HG03103 (cell line): ENCODE data around the gene SLC8A2.

Experiments used
- ATAC-seq: cut with Tn5 transposase; IDR thresholded peaks from one replicate; pipeline ENCODE4 v1.9.1; 2021; ENCODE audit warnings: low read depth; ENCODE audit not compliant: unreplicated experiment

SLC8A2 gene

DNA sequence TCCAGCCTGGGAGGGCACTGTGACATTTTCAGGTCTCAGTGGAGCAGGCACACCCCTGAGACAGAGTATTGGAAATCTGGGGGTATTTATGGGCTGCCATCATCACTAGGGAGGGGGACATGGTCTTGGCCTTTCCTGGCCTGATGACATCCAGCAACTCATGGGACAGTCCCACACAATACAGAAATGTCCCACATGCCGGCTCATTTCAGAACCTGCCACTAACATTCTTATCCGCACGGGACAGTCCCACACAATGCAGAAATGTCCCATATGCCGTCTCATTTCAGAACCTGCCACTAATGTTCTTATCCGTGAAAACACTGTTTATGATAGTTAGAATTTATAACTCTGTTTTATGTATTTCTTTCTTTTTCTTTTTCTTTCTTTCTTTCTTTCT lies 9.8 kb downstream of the SLC8A2 start:
- no peak for ATAC-seq

DNA sequence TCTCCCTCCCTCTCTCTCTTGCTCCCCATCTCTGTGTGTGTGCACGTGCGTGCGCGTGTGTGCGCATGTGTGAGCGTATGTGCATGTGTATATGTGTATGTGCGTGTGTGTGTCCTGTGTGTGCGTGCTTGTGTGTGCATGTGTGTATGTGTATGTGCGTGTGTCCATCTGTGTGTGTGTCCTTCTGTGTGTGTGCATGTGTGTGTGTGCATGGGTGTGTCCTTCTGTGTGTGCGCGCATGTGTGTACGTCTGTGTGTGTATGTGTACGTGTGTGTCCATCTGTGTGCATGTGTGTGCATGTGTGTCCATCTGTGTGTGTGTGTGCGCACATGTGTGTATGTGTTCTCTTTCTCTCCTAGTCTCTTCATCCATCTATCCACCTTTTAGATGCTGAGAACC lies 12.2 kb downstream of the SLC8A2 start:
- no peak for ATAC-seq

DNA sequence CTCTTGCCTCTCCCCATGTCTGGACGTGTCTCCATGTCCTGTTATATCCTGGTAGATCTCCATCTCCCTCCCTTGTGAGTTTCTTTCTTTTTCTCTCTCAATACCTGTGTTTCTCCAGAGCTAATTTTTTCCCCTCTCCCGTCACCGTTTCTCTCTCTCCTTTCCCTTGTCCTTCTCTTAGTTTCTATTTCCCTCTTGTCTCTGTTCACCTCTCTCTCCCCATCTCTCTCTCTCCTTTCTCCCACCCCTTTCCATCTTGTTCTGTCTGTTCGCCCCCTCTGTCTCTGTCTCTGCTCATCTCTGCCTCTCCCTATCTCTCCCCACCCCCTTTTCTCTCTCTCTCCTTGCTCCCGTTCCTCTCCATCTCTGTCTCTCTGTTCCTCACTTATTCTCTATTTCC lies 13.0 kb downstream of the SLC8A2 start:
- no peak for ATAC-seq

DNA sequence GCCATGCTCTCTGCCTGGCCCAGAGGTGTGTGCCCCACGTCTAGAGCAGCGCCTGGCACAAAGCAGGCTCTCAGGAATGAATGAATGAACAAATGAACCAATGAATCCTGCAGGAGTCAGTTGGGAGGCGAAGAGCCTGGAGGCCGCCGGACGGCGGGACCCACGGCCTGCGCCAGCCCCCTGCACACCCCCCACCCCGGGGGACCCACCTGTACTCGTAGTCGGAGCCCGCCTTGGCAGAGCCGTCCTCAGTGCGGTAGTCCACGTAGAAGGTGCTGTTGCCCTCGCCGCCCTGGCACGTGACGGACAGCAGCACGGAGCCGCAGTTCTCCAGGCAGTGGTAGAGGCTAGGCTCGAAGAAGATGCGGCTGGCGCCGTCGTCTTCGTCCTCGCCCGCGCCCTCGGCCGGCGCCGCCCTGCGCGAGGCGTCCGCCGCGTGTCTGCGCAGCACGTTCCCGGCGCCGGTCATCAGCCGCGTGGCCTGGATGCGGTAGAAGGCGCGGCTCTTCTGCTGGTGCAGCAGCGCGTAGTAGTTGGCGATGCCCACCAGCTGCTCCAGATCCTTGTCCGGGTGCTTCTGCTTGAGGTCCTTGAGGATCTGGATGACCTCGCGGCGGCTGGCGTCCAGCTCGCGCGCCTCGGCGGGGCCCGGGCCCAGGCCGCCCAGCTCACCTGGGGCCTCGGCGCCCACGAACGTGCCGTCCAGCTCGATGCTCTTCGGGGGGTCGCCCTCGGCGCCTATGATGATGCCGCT lies 14.8 kb downstream of the SLC8A2 start:
- no peak for ATAC-seq

DNA sequence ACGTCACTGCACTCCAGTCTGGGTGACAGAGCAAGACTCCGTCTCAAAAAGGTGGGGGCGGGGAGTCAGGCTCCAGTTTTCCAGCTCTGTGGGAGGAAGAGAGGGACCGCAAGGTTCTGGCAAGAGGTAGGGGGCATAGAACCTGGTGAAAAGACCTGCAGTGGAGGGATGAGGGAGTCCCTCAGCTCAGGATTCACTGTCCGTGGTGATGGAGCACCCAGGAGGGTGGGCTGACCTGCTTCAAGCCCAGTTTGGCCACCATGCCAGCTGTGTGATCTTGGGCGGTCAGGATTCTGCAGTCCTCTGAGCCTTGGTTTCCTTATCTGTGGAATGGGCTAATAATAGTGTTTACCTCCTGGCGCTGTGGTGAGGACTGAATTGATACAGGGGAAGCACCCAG lies 21.2 kb downstream of the SLC8A2 start:
- ATAC-seq: no peak

DNA sequence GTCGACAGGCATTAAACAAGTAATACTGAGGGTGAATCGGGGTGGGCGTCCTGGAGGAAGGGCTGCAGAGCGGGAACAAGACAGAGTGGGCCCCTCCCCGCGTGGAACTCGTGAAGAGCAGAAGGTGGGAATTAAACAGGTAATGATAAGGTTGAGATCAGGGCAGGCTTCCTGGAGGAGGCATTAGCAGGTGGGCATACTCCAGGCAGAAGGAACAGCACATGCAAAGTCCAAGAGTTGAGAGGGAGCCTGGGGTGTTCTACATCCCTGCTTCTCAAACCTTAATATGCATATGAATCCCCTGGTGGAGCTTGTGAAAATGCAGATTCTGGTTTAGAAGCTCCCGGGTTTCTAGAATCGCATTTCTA lies 23.3 kb downstream of the SLC8A2 start:
- ATAC-seq: no peak

DNA sequence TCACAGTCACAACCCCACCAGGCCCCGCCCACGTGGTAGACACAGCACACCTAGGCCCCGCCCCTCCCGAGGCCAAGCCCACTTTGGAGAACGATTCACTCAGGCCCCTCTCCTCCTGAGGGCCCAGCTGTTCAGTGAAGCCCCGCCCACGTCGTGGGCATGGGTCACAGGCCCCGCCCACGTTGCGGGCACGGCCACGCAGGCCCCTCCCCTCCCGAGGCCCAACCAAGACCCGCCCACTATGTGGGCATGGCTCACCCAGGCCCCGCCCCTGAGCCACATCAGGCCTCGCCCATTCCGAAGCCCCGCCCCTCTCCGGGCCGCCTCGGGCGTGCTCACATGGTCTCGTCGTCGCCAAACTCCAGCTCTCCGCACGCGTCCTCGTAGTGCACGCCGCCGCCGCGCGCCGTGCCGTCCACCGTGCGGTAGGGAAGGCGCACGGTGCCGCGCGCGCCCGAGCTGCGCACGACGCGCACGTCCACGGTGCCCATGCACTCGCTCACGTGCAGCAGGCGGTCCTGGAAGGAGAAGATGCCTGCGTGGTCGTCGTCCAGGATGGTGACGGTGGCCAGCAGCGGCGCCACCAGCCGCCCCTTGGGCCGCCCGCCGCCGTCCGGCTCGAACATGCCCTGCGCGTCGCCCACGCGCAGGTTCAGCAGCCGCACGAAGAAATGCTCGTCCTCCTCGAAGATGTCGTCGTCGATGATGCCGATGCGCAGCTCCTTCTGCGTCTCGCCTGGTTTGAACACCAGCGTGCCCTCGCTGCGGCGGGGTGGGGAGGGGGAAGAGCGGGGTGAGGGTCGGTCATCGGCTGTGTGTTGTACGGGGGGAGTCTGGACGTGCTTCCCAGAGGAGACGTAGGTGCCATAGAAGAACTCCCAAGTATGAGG lies 24.0 kb downstream of the SLC8A2 start:
- no peak for ATAC-seq

DNA sequence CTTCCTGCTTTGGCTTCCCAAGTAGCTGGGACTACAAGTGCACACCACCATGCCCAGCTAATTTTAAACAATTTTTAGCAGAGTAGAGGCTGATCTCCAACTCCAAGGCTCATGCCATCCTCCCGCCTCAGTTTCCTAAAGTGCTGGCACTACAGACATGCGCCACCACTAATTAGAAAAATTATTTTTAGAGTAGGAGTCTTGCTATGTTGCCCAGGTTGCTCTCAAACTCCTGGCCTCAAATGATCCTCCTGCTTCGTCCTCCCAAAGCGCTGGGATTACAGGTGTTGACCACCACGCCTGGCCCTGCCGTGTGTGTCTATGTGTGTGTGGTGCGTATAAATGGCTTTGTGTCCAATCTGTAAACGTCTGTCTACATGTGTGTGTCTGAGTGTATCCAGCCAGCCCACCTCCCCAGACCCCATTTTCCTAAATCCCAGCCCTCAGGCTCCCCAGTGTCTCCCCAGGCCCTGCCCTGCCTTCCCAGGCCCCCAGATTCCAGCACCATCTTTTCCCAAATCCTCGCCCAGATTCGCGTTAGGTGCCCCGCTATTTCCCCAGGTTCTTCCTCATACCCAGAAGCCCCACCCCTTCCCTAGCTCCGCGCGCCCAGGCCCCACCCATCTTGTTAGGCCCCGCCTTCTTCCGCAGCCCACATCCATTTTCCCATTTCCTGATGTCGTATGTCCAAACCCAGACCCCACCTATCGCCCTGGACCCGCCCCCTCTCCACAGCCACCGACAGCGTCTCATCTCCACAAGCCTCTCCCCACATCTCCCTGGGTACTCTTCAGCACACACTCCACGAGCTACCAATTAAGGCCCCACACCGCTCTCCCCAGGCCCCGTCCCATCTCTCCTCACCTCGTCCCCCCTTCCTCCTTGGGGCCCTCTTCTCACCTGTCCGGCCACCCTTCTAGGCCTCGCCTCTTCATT lies 24.9 kb downstream of the SLC8A2 start:
- no peak for ATAC-seq

DNA sequence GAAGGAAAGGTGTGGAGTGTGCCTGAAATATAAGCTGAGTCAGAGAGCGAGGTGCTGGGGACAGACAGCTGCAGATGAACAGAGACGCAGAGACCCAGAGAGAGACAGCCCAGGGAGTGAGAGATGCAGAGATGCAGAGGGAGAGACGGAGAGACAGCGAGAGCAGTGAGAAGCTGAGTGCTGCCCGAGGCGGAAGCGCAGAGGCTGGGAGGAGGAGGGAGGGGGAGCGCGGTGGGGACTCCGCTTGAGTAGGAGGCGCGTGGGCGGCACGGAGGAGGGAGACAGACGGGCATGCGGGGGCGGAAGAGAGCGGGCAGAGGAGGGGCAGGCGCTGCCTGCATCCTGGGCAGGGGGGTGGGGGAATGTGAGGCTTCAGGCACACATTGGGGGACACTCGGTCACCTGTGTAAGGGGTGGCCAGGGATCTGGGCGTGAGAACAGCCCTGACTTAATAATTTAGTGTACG lies 25.7 kb downstream of the SLC8A2 start:
- no peak for ATAC-seq

DNA sequence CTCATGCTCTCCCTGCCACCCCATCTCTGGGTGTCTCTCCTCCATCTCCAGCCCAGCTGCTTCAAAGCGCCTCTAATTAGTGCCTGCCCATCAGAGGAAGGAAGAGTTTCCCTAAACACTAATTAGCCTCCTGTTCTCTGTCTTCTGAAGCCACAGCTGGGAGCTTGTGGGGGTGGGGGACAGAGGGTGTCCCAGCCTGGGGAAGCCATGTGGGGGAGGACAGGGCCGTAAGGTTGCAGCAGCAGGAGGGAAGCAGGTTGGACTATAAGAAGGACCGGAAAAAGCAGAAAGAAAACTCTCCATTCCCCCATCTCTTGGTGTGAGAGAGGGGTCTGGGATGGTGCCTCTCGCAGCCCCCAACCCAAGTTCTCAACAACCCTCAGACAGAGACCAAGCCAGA lies 26.2 kb downstream of the SLC8A2 start:
- no peak for ATAC-seq

DNA sequence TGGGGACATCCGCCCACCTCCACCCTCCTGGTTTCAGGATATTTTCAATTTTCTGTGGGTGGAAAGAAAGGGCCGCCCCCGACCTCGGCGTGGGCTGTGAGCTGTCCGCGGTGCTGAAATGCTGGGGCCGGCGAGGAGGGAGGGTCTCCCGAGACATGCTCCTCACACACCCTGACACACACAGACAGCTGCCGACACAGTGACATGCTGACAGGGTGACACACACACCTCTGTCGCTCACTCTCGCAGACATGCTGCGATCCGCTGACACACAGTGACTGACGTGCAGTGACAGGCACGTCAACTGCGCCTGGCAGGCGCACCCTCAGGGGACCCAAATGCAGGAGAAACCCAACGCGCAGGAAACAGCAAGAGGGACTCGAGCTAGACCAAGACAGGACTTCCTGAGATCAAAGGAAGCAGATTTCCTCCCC lies 27.3 kb downstream of the SLC8A2 start:
- no peak for ATAC-seq

DNA sequence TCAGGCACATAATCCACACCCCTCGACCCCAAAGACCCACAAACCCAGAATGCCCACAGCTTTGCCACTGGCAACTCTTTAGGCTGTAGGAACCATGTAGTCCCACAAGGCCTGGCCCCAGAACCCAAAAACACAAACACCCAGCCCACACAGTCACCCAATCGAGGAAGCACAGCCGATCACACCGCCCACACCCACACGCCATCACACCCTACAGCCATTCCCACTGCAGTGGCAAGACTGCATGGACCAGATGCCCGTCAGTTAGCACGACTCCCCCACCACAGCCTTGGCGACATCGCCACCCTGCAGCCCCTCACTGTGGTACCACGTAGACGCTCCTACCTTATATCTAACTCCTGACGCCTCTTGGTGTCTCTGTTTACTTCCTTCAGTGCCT lies 28.4 kb downstream of the SLC8A2 start:
- no peak for ATAC-seq

DNA sequence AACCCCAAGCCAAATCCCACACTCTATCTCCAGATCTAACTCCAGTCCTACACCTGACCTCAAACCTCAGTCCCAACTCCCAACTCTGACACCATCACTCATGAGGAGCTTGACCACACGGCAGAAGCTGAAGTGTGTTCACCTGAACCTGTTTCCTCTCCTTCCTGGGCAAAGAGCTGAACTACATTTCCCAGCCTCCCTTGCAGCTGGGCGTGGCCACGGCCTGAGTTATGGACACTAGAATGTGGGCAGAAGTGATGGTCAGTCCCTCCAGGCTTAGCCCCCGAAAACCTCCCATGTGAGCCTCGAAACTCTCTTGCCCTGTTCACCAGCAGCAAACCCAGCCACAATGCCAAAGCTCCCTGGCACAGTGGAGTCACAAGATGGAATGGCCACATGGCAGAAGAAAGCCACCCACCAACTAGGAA lies 32.9 kb downstream of the SLC8A2 start:
- ATAC-seq: no peak

DNA sequence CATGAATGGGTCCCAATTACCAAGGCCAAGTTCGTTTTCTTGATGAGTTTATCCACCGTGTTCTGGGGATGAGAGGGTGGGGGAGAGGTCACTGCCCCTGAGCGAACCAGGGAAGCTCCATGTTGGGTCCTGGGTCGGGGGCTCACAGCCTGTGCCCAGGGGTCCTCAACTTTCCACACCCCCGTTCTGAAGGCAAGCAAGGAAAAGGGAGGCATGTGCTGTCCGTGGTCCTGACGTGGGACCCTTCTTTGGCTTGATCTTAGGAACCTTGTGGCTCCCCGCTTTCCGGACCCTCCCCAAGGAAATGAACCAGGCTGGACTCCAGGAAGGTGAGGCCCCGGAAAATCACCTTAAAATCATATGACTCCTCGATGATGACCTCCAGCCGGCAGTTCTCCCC lies 34.2 kb downstream of the SLC8A2 start:
- ATAC-seq: no peak

DNA sequence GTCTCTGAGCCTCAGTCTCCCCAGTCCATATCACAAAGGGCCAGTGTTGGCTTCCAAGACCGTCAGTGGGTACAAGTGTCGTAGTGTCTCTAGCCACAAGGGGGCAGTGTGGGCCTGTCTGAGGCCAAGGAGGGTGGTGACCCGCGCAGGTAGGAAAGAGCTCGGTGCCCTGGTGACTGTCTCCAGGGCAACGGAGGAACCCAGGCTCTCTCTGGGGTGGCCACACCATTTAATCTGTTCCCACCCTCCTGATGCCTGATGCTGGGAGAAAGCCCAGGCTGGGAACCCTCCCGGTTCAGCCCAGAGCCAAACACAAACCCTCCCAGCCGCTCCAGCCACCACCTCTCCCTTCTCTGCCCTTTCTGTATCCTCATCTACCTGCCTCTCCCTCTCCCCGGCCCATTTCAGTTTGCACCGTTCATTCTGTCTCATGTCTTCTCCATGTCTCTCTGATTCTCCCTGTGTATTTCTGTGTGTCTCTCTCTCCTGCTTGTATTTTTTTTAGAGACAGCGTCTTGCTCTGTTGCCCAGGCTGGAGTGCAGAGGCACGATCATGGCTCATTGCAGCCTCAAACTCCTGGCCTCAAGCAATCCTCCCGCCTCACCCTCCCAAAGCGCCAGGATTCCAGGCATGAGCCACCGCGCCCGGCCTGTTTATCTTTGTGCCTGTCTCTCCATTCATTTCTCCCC lies 34.8 kb downstream of the SLC8A2 start:
- no peak for ATAC-seq

DNA sequence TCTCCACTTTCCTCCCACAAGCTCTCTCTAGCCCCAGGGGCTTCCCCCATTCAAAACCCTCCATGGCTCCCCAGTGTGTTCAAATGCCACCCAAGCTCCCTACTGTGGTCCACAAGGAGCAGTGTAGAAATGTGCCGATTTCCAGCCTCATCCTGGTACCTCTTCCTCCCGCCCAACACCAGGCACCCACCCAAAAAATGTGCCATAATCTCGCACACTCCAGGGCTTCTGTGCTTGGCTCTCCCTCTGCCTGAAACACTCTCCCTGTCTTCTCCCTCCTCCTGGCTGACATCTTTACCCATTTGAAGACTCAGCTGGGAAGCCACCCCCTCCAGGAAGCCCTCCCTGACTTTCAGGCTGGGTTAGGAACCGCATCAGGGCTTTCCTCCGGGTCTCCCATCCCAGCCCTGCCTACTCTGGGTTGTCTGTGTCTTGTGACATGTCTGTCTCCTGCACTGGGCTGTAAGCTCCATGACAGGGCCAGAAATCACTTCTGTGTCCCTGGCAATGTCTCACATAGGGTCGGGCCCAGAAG lies 35.7 kb downstream of the SLC8A2 start:
- no peak for ATAC-seq

DNA sequence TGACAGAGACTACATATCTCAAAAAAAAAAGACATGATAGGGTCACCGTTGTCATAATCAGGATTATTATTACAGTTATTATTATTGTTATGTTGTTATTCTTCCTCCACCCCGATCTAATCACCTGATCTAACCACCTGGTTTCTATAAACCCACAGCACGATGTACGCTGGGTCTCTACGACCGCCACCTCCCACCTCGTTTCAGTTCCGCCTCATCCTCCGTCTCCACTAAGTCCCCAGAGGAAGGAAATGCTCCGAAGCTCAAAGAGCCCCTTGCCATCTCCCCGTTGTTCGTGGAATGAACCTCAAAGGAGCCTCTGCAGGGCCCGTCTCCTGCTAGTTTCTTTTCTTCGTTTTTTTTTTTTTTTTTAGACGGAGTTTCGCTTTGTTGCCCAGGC lies 36.5 kb downstream of the SLC8A2 start:
- ATAC-seq: no peak

DNA sequence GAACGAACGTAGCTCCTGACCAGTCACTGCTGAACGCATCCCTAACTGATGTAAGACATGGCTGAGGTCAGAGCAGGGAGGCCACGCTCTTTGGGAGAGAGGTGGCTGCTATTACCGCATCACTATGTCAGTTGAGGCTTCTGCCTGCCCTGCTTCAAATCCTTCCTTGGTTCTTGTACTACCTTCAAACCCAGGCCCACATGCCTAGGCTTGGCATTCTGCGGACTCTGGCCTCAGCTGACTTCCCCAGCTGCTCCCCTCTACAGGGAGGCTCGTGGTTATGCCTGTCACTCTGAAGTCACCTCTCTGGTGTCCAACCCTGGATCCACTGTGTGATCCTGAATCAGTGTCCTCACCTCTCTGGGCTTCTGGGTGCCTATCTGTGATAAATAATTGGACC lies 37.6 kb downstream of the SLC8A2 start:
- ATAC-seq: no peak

DNA sequence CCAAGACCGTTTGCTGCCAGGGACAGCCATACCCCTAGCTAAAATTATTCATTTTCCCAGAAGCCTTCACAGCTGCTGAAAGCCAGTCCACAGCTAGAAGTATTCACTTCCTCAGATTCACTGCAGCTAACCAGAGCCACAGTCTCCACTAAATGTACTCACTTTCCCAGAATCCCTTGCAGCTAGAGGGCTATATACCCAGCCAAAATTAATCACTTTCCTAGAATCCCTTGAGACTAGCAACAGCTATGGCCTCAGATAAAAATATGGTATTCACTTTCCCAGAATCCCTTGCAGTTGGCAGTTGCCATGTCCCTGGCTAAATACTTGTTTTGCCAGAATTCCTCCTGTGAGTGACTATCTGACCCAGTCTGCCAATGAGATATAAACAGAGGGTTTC lies 38.6 kb downstream of the SLC8A2 start:
- no peak for ATAC-seq

DNA sequence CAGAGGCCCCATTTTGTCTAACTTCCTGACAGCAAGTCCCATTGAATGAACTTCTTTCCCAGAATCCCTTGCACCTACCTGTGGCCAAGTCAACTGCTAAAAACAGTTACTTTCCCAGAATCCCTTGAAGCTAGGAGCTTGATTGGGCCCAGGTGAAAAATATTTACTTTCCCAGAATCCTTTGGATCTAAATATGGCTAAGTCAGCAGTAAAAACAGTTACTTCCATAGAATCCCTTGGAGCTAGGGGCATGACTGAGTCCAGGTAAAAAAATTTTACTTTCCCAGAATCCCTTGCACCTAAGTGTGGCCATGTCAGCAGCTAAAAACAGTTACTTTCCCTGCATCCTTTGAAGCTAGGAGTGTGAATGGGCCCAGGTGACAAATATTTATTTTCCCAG lies 39.2 kb downstream of the SLC8A2 start:
- no peak for ATAC-seq
